ENCODE measurements around the gene PKDREJ. TPM values are rescaled to one million over a fixed set of nuclear protein-coding genes. Genes with fewer than 3 reads are reported as not detected.

PKDREJ gene
- total RNA-seq, 1 experiment from 2014 or later, result 0.04 TPM

GRCh38 chr22:46251266-46251665, 11.9 kb downstream of the PKDREJ start:
- H2BK120ac ChIP-seq (ENCODE audit: low read depth, low read length, poor library complexity, severe bottlenecking), result no peak overlapping the region
- peaks cover 7% of the 10 kb centered on the region for H3K23me2 ChIP-seq (ENCODE audit: insufficient read length, low read depth, low read length, poor library complexity, severe bottlenecking)
- no peak overlapping the region for H3K18ac ChIP-seq (ENCODE audit: insufficient read length, low read depth, low read length)
- H3K27ac Mint-ChIP-seq, result no peak overlapping the region
- H3K56ac ChIP-seq (ENCODE audit: insufficient read length, low read depth, low read length), result no peak overlapping the region
- peaks cover 16% of the 10 kb centered on the region for H3K27me3 Mint-ChIP-seq (ENCODE audit: low read depth)
- H2AFZ ChIP-seq (ENCODE audit: low read length), result no peak overlapping the region
- no peaks in the 10 kb centered on the region for H4K20me1 ChIP-seq (ENCODE audit: control insufficient read depth, insufficient read depth, insufficient read length)
- no peaks in the 10 kb centered on the region for H3K27me3 ChIP-seq (ENCODE audit: insufficient read depth, low read length)
- no peak overlapping the region for H2BK15ac ChIP-seq (ENCODE audit: low read depth, low read length)
- H3K79me1 ChIP-seq (ENCODE audit: insufficient read depth, low read depth, low read length, poor library complexity, severe bottlenecking), result no peaks in the 10 kb centered on the region
- H3K4me1 Mint-ChIP-seq, result peaks cover 8 to 16% of the 10 kb centered on the region in 2 experiments
- no peak overlapping the region for H3K23ac ChIP-seq (ENCODE audit: insufficient read length, low read depth, low read length)
- no peak overlapping the region for H2BK12ac ChIP-seq (ENCODE audit: insufficient read length, low read depth, low read length)
- H2BK20ac ChIP-seq (ENCODE audit: low read depth, low read length, poor library complexity, severe bottlenecking), result no peak overlapping the region
- H3T11ph ChIP-seq (ENCODE audit: low read length), result no peak overlapping the region
- H3K9ac ChIP-seq (ENCODE audit: extremely low read depth, insufficient read length, low read length), result no peak overlapping the region
- H3K4me1 ChIP-seq (ENCODE audit: insufficient read depth, low read length), result no peaks in the 10 kb centered on the region
- no peak for TF ChIP-seq CTCF (conservative IDR thresholded peaks at IDR 0.05)
- no peak overlapping the region for H3K14ac ChIP-seq (ENCODE audit: insufficient read depth, low read length)
- H3K27ac ChIP-seq (ENCODE audit: insufficient read length, low read depth, low read length), result no peak overlapping the region
- no peaks in the 10 kb centered on the region for H3K79me2 ChIP-seq (ENCODE audit: insufficient read depth, low read length)
- DNase-seq, result no peak
- no peak overlapping the region for H4K5ac ChIP-seq (ENCODE audit: insufficient read length, low read depth, low read length)
- peaks cover 1 to 8% (median 7%) of the 10 kb centered on the region in 3 experiments; a peak in 3 of 7 replicates for H3K36me3 Mint-ChIP-seq (ENCODE audit: insufficient read depth in 1 of 3, low read depth in 3 of 3)
- peaks cover 0 to 10% of the 10 kb centered on the region in 2 experiments; a peak in 3 of 5 replicates for H3K9me3 Mint-ChIP-seq
- H4K8ac ChIP-seq (replicated peaks; ENCODE audit: insufficient read length, low read depth, low read length), result no peak overlapping the region
- H4K91ac ChIP-seq (ENCODE audit: insufficient read length, low read depth, low read length), result no peak overlapping the region
- no peak overlapping the region for H2AK5ac ChIP-seq (ENCODE audit: insufficient read length, low read length)
- H3K4ac ChIP-seq (ENCODE audit: low read depth, low read length), result no peak overlapping the region
- H2BK5ac ChIP-seq (ENCODE audit: insufficient read length, low read length), result no peak overlapping the region
- no peaks in the 10 kb centered on the region for H3K9me3 ChIP-seq (ENCODE audit: control insufficient read depth, low read depth, low read length)
- peak overlapping the region; percentile 73 to 82 for H3K4me3 Mint-ChIP-seq
- WGBS (ENCODE audit: extremely low coverage, insufficient read length, low lambda C conversion rate), result no CpG with 5 or more reads among the region's 7 CpGs
- H3K4me2 ChIP-seq (ENCODE audit: insufficient read depth, insufficient read length, low read length), result peak overlapping the region; percentile 42

Measured in H9 (cell line).